ENCODE measurements around the gene FAM222B.

- TF ChIP-seq CTCF (IDR thresholded peaks at IDR 0.05; ENCODE audit: insufficient read depth, low read length, poor library complexity, severe bottlenecking) (no peak), EZH2phosphoT487 (conservative IDR thresholded peaks at IDR 0.05; ENCODE audit: low read length) (no peak)
Observed at GRCh38 chr17:28873839-28874238, 31.2 kb upstream of the FAM222B start.

All from SU-DHL-6 (cell line).